Skeletal muscle tissue (tissue), 4 donors: ENCODE measurements around the gene KRTAP4-5. TPM values are rescaled to one million over a fixed set of nuclear protein-coding genes. Genes with fewer than 3 reads are reported as not detected.
"Not testable (repeated sequence)": the region's sequence is repeated elsewhere in the genome, so short reads cannot be mapped to it uniquely, and the experiment has no call there.

Experiments
- H3K27ac ChIP-seq: one replicate; pipeline ENCODE4 v1.7.0; 2013; ENCODE audit warnings: mild to moderate bottlenecking, low read depth, low read length, inconsistent platforms
- H3K27me3 ChIP-seq, 3 donors: one replicate each; pipeline ENCODE4 v1.7.0; 2013; ENCODE audit warnings: low read length in 3 of 3; ENCODE audit not compliant: control insufficient read depth in 3 of 3, insufficient read depth in 3 of 3
- H3K36me3 ChIP-seq, 3 donors: one replicate each; pipeline ENCODE4 v1.7.0; 2013; ENCODE audit warnings: low read length in 3 of 3; ENCODE audit not compliant: control insufficient read depth in 3 of 3, insufficient read depth in 3 of 3
- H3K4me1 ChIP-seq, 3 donors: one replicate each; pipeline ENCODE4 v1.7.0; 2013; ENCODE audit warnings: low read length in 3 of 3, mild to moderate bottlenecking in 3 of 3; ENCODE audit not compliant: control insufficient read depth in 3 of 3, insufficient read depth in 3 of 3
- H3K4me3 ChIP-seq, 3 donors: one replicate each; pipeline ENCODE4 v1.7.0; 2013; ENCODE audit warnings: low read length in 3 of 3
- H3K9ac ChIP-seq, 3 donors: one replicate each; pipeline ENCODE4 v1.7.0; 2013; ENCODE audit warnings: low read length in 3 of 3, mild to moderate bottlenecking in 3 of 3, moderate library complexity in 2 of 3, low read depth in 1 of 3
- H3K9me3 ChIP-seq, 3 donors: one replicate each; pipeline ENCODE4 v1.7.0; 2013; ENCODE audit warnings: low read length in 3 of 3; ENCODE audit not compliant: control insufficient read depth in 3 of 3
- total RNA-seq: library from RNA; depleted of rRNA; stranded (reverse); fragments of >200 nt; gene quantifications from one replicate; pipeline ENCODE4 v1.2.3, GENCODE V29; 2014
- donor health status: Osteomylitis.

KRTAP4-5 gene
- total RNA-seq, 1 donor from 2014 or later: not detected

DNA sequence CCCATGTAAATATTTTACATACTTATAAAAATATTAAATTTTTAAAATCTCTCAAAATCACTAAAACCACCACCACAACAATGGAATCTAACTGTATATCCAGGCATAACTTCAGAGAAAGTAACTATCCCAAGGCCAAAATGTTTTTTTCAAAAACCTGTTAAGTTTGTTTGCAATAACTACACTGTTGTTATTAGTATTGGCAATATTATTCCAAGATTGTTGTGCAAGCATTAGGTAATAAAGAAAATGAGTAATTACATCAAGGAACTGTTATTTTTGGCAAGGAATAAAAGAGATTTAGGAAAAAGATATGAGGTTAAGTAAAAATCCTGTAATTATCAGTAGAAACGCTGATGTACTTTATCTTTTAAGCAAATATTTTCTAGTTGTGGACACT lies 22.3 kb downstream of the KRTAP4-5 start:
- no peaks in the 10 kb centered on the region for H3K9me3 ChIP-seq
- H3K27me3 ChIP-seq: peaks cover 0 to 2% (median 0%) of the 10 kb centered on the region in 3 donors
- H3K27ac ChIP-seq: no peak overlapping the region
- no peak overlapping the region for H3K9ac ChIP-seq
- no peaks in the 10 kb centered on the region for H3K36me3 ChIP-seq
- H3K4me1 ChIP-seq: no peaks in the 10 kb centered on the region
- no peak overlapping the region for H3K4me3 ChIP-seq

DNA sequence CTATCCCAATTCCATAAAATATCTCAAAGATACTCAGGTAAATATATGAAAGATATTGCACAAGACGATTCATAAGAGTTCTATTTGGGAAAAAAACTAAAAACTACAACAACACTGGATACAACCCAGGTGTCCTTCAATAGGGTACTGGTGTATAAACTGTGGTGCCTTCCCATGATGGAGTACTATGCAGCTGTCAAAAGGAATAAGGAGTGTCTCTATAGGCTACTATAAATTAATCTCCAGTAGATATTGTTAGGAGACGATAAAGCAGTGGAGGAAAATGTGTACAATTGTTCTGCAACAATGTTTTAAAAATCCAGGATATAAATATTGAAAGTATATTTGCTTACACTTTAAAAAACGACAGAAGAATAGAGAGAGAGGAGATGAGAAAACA lies 23.2 kb downstream of the KRTAP4-5 start:
- Histone ChIP-seq H3K27me3 (peaks cover 0 to 2% (median 0%) of the 10 kb centered on the region in 3 donors), H3K27ac (no peak overlapping the region), H3K9me3 (no peaks in the 10 kb centered on the region), H3K9ac (no peak overlapping the region), H3K4me1 (no peaks in the 10 kb centered on the region), H3K36me3 (no peaks in the 10 kb centered on the region), H3K4me3 (no peak overlapping the region)

DNA sequence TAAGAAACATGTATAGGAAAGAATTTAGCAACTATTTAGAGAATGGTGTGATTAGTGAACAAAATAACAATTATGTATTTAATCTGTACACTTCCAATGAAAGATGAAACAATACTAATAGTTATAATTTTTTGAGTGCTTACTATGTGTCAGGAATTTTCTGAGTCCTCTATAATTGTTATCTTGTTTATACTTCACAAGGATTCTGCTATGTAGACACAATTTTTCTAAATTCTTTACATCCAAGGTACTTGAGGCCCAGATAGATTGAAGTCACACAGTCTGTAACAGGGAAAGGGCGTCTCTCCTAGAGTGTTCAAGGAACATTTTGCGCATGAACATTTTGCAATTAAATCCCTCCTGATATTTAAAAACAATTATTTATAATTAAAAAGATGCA lies 24.6 kb downstream of the KRTAP4-5 start:
- H3K9ac ChIP-seq: no peak overlapping the region
- no peaks in the 10 kb centered on the region for H3K4me1 ChIP-seq
- H3K27ac ChIP-seq: no peak overlapping the region
- no peaks in the 10 kb centered on the region for H3K9me3 ChIP-seq
- H3K4me3 ChIP-seq: no peak overlapping the region
- peaks cover 0 to 5% (median 0%) of the 10 kb centered on the region in 3 donors for H3K27me3 ChIP-seq
- H3K36me3 ChIP-seq: no peaks in the 10 kb centered on the region

DNA sequence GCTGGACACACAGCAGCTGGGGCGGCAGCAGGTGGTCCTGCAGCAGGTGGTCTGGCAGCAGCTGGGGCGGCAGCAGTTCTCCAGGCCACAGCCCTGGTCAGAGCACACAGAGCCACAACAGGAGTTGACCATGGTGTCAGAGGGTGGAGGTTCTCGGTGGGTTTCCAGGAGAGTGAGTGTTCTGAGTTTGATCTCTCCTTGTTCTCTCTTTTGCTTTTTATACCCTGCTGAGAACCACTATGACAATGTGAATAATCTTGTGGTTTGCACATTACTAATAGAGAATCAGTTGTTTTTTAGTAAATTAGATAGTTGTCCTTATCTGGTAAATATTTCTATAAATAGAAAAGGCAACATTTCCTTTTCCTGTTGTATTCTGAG lies 25.6 kb downstream of the KRTAP4-5 start, which contains the start of gene KRTAP4-12:
KRTAP4-12 (minus strand) TSS at position 192 of the 381 bp plus-strand sequence; CDS start at position 132, 60 bp downstream.
- not testable (repeated sequence) for H3K4me1 ChIP-seq, H3K9me3 ChIP-seq, H3K27ac ChIP-seq, H3K27me3 ChIP-seq, H3K9ac ChIP-seq, H3K4me3 ChIP-seq, H3K36me3 ChIP-seq

DNA sequence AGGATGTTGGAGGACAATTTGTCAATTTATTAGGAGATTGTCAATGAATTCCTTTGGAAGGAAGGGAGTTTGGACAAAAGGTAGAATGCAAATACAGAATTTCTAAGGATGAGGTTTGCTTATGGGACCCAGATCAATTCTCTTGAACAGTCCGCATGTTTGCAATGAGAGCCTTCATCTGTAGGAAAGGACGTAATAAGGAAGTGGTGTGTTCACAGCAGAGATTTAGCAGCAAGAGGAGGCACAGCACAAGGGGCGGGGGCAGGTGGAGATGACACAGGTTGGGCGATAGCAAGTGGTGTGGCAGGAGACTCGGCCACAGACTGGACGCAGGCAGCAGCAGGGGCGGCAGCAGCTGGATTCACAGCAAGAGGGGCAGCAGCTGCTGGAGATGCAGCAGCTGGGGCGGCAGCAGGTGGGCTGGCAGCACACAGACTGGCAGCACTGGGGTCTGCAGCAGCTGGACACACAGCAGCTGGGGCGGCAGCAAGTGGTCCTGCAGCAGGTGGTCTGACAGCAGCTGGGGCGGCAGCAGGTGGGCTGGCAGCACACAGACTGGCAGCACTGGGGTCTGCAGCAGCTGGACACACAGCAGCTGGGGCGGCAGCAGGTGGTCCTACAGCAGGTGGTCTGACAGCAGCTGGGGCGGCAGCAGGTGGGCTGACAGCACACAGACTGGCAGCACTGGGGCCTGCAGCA lies 26.2 kb downstream of the KRTAP4-5 start:
- not testable (repeated sequence) for H3K4me3 ChIP-seq, H3K27me3 ChIP-seq, H3K9me3 ChIP-seq, H3K9ac ChIP-seq, H3K4me1 ChIP-seq, H3K27ac ChIP-seq, H3K36me3 ChIP-seq

DNA sequence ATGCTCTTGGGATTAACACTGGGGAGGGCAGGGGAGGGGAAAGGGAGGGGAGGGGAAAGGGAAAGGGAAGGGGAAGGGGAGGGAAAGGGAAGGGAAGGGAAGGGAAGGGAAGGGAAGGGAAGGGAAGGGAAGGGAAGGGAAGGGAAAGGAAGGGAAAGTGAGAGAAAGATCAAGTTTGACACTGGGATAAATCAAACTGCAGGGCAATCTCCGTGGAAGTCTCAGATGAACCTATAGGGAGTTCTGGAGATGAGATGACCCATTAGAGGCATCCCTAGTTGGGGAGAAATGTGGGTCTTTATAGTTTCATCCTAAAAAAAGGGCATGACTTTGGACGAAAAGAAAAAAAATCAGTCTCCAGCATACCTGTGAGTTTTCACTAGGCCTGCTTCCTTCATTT lies 27.9 kb downstream of the KRTAP4-5 start:
- Histone ChIP-seq H3K36me3 (no peaks in the 10 kb centered on the region), H3K27me3 (peaks cover 0 to 7% (median 0%) of the 10 kb centered on the region in 3 donors), H3K9me3 (no peaks in the 10 kb centered on the region), H3K9ac (no peak overlapping the region), H3K27ac (no peak overlapping the region), H3K4me1 (no peaks in the 10 kb centered on the region), H3K4me3 (no peak overlapping the region)

DNA sequence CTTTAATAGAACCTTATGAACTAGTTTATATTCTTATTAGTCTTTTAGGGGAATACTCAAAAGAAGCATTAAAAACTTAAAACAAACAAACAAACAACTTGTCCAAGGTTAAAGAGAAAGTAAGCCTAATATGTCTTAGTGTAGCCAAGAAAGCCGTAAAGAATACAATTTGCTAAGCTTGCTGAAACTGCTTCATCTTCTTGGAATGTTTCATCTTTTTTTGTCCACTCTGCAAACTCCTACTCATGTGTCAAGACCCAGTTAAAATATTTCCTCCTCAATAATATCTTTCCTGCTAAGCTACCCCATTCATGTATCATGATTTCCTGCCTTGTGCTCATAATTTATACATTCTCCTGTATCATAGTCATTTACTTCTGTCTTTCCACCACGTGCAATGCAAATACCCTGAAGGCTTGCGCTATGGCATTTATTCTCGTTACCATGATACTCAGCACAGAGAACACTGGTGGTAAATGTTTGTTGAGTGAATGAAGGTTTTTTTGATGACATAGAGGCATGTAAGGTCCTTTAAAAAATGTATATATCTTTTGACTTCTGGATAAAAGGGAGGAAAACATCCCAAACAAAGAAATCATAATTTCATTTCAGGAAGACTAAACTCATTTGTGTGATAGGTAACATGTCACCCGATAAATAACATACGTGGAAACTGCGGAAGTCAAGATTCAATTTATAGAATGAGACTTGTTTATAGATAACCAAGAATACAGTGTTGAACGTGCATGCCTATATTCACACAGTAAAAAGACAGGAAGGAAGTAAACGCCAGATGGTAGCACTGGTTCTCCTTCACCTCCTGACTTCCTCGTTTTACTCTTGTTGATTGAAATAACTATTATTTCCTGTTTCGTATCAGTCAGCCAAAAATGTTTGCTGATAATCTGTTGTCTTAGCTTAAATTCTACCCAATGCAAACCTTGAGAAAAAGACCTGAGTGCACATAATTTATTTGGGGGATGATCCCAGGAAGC lies 29.6 kb downstream of the KRTAP4-5 start:
- not testable (repeated sequence) for H3K4me1 ChIP-seq, H3K9ac ChIP-seq, H3K27ac ChIP-seq, H3K9me3 ChIP-seq, H3K36me3 ChIP-seq, H3K4me3 ChIP-seq, H3K27me3 ChIP-seq

DNA sequence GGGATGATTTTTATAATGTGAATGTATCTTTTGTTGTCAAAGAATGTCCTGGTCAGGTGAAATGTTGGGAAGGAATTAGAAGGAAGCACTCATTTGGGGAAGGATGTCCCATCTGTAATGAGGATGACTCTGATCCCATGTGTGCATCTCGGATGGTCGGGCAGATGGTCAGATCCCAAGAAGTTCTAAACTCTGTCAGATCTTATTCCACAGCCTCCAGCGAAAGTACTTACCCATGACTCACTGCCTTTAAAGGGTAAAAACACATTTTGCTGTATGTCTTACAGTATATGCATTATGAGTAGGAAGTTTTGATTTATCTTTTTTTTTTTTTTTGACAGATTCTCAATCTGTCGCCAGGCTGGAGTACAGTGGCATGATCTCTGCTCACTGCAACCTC lies 30.9 kb downstream of the KRTAP4-5 start:
- H3K4me3 ChIP-seq: no peak overlapping the region
- no peak overlapping the region for H3K27ac ChIP-seq
- no peak overlapping the region for H3K9ac ChIP-seq
- peaks cover 0 to 7% (median 0%) of the 10 kb centered on the region in 3 donors for H3K27me3 ChIP-seq
- no peaks in the 10 kb centered on the region for H3K36me3 ChIP-seq
- H3K9me3 ChIP-seq: no peaks in the 10 kb centered on the region
- H3K4me1 ChIP-seq: no peaks in the 10 kb centered on the region

DNA sequence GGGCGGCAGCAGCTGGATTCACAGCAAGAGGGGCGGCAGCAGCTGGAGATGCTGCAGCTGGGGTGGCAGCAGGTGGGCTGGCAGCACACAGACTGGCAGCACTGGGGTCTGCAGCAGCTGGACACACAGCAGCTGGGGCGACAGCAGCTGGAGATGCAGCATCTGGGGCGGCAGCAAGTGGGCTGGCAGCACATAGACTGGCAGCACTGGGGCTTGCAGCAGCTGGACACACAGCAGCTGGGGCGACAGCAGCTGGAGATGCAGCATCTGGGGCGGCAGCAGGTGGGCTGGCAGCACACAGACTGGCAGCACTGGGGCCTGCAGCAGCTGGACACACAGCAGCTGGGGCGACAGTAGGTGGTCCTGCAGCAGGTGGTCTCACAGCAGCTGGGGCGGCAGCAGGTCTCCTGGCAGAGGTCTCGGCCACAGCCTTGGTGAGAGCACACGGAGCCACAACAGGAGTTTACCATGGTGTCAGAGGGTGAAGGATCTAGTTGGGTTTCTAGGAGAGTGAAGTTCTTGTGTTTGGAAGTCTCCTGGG lies 31.7 kb downstream of the KRTAP4-5 start, which contains the start of gene KRTAP4-11:
KRTAP4-11 (minus strand) TSS at position 528 of the 541 bp plus-strand sequence; CDS start at position 470, 58 bp downstream.
- H3K27me3 ChIP-seq: not testable (repeated sequence)

DNA sequence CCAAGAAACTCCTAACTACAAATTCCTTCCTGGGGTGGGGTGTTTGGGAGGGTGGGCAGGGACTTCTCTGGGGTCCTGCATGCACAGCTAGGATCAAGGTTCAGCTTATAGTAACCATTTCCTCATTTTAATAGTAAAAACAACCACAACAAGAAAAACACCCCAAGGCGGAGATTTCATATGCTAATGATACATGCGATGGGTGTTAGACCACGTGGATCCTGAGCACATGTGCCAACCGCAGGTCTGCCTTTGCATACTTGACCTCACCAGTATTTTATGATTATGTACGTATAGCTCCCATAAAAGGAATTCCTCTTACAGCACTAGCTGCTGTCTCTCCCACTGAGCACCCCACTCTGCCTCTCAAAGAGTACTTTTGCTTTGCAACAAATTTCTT lies 33.3 kb downstream of the KRTAP4-5 start:
- Histone ChIP-seq H3K27me3 (peaks cover 0 to 5% (median 0%) of the 10 kb centered on the region in 3 donors), H3K27ac (no peak overlapping the region), H3K9me3 (no peaks in the 10 kb centered on the region)

More for the DNA sequence above, 31.7 kb downstream of the KRTAP4-5 start, which contains the start of gene KRTAP4-11:
- not testable (repeated sequence) for H3K36me3 ChIP-seq, H3K27ac ChIP-seq, H3K9me3 ChIP-seq, H3K4me1 ChIP-seq, H3K4me3 ChIP-seq, H3K9ac ChIP-seq

More for the DNA sequence above, 33.3 kb downstream of the KRTAP4-5 start:
- no peak overlapping the region for H3K4me3 ChIP-seq
- H3K4me1 ChIP-seq: no peaks in the 10 kb centered on the region
- no peaks in the 10 kb centered on the region for H3K36me3 ChIP-seq
- H3K9ac ChIP-seq: no peak overlapping the region
